ENCODE data around the gene C2orf92. TPM values are rescaled to one million over a fixed set of nuclear protein-coding genes. Genes with fewer than 3 reads are reported as not detected.
"Not testable (repeated sequence)": the region's sequence is repeated elsewhere in the genome, so short reads cannot be mapped to it uniquely, and the experiment has no call there.

The C2orf92 gene
- total RNA-seq (0.77 and 0.99 TPM in 2 replicates), polyA plus RNA-seq (0.41 and 1.1 TPM in 2 replicates), polyA minus RNA-seq (ENCODE audit: low replicate concordance) (not detected in 2 replicates)
- polyA plus RNA-seq (2012): 0.69 and 0.94 TPM in 2 replicates

DNA sequence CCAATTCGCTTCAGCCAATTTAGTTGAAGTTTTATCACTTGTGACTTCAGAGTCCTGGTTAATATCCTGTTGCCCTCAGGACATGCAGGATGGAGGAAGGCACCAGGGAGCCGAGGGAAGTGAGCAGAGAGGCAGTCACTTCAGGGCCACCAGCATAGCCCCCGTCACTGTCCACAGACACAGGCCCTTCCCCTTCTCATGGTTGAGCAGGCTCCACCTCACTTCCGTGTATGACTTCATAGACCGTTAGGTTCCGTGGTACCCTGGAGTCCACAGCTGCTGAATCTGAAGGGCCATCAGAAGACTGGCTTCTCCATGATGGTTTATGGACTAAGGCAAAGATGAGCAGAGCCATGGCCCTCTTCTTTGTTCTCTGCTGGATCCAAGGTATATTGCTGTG lies at the start of gene C2orf92:
Gene C2orf92 (plus strand): TSS at position 266 of the 400 bp plus-strand sequence. CDS start 76 bp downstream, at position 342.
- no peak within 1 kb of the TSS for H3K9ac ChIP-seq (ENCODE audit: insufficient read depth, low read length)
- H3K79me2 ChIP-seq (ENCODE audit: control insufficient read depth, insufficient read depth, low read length): no peaks in the 10 kb centered on the region
- H3K9me3 ChIP-seq (ENCODE audit: control insufficient read depth, insufficient read depth, low read depth, low read length): no peaks in the 10 kb centered on the region
- H4K20me1 ChIP-seq (ENCODE audit: control insufficient read depth, extremely low read depth, insufficient read depth, low read length): no peaks in the 10 kb centered on the region
- no peaks in the 10 kb centered on the region for H3K36me3 ChIP-seq (ENCODE audit: control insufficient read depth, insufficient read depth, low read length)
- peaks cover 3% of the 10 kb centered on the region for H3K4me1 ChIP-seq (ENCODE audit: control insufficient read depth, extremely low read depth, insufficient read depth, low read length)
- no peak within 1 kb of the TSS for H3K4me3 ChIP-seq (replicated peaks in 1 of 4; ENCODE audit: control extremely low read depth in 1 of 4, insufficient read depth in 1 of 4, low read depth in 3 of 4, low read length in 4 of 4)
- H2AFZ ChIP-seq (ENCODE audit: low read length): no peak within 1 kb of the TSS
- no peaks in the 10 kb centered on the region for H3K27me3 ChIP-seq (ENCODE audit: control insufficient read depth, insufficient read depth, low read length)
- H3K4me2 ChIP-seq (ENCODE audit: extremely low read depth, insufficient read depth, low read length): no peak within 1 kb of the TSS
- TF ChIP-seq, protein P1, sequence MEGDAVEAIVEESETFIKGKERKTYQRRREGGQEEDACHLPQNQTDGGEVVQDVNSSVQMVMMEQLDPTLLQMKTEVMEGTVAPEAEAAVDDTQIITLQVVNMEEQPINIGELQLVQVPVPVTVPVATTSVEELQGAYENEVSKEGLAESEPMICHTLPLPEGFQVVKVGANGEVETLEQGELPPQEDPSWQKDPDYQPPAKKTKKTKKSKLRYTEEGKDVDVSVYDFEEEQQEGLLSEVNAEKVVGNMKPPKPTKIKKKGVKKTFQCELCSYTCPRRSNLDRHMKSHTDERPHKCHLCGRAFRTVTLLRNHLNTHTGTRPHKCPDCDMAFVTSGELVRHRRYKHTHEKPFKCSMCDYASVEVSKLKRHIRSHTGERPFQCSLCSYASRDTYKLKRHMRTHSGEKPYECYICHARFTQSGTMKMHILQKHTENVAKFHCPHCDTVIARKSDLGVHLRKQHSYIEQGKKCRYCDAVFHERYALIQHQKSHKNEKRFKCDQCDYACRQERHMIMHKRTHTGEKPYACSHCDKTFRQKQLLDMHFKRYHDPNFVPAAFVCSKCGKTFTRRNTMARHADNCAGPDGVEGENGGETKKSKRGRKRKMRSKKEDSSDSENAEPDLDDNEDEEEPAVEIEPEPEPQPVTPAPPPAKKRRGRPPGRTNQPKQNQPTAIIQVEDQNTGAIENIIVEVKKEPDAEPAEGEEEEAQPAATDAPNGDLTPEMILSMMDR (conservative IDR thresholded peaks at IDR 0.05 in 1 of 2, IDR thresholded peaks at IDR 0.05 in 1 of 2; ENCODE audit: low read depth in 1 of 2, low read length in 2 of 2): no peak
- TF ChIP-seq EZH2 (IDR thresholded peaks at IDR 0.05; ENCODE audit: low read length, missing control alignments): no peak
- DNase-seq (ENCODE audit: low read depth in 2 of 2): no peak
- no peak within 1 kb of the TSS for H3K27ac ChIP-seq (ENCODE audit: insufficient read depth, low read length)

DNA sequence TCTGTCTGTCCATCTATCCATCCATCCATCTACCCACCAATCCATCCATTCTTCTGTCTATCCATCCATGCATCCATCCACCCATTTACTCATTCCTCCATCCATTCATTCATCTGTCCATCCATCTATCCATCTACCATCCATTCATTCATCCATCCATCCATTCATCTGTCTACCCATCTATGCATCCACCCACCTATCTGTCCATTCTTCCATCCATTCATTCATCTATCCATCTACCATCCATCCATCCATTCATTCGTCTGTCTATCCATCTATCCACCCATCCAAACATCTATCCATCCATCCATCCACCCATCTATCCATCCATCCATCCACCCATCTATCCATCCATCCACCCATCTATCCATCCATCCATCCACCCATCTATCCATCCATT lies 49.0 kb upstream of the C2orf92 start:
- H3K9me3 ChIP-seq (ENCODE audit: control insufficient read depth, insufficient read depth, low read depth, low read length); H3K4me3 ChIP-seq (replicated peaks in 1 of 4; ENCODE audit: control extremely low read depth in 1 of 4, insufficient read depth in 1 of 4, low read depth in 3 of 4, low read length in 4 of 4): not testable (repeated sequence)

DNA sequence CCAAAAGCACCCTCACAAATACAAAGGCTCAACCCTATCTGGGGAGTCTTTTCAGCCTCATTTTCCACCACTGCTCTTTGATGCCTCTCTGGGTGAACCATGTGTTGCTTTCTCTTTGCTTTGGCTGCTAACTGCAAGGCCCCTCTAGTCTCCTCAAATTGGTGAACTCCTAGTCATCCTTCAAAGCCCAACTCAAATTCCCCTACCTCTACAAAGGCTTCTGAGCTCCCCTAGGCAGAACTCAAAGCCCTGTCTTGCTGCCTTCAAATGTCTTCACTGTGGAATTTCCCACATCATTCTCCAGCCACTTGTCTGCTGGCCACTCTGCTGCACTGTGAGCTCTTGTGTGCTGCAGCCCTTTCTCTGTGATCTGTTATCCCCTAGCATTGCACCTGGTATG lies 46.5 kb upstream of the C2orf92 start:
- not testable (repeated sequence) for H3K9ac ChIP-seq (ENCODE audit: insufficient read depth, low read length); H3K4me3 ChIP-seq (replicated peaks in 1 of 4; ENCODE audit: control extremely low read depth in 1 of 4, insufficient read depth in 1 of 4, low read depth in 3 of 4, low read length in 4 of 4); H3K9me3 ChIP-seq (ENCODE audit: control insufficient read depth, insufficient read depth, low read depth, low read length); DNase-seq (ENCODE audit: low read depth in 2 of 2); H3K4me1 ChIP-seq (ENCODE audit: control insufficient read depth, extremely low read depth, insufficient read depth, low read length); H3K4me2 ChIP-seq (ENCODE audit: extremely low read depth, insufficient read depth, low read length); H3K27ac ChIP-seq (ENCODE audit: insufficient read depth, low read length); H3K36me3 ChIP-seq (ENCODE audit: control insufficient read depth, insufficient read depth, low read length); H3K79me2 ChIP-seq (ENCODE audit: control insufficient read depth, insufficient read depth, low read length); H4K20me1 ChIP-seq (ENCODE audit: control insufficient read depth, extremely low read depth, insufficient read depth, low read length); H2AFZ ChIP-seq (ENCODE audit: low read length); H3K27me3 ChIP-seq (ENCODE audit: control insufficient read depth, insufficient read depth, low read length)

More for the DNA sequence above, 49.0 kb upstream of the C2orf92 start:
- not testable (repeated sequence) for H3K27ac ChIP-seq (ENCODE audit: insufficient read depth, low read length); H3K9ac ChIP-seq (ENCODE audit: insufficient read depth, low read length); DNase-seq (ENCODE audit: low read depth in 2 of 2); H3K79me2 ChIP-seq (ENCODE audit: control insufficient read depth, insufficient read depth, low read length); H3K36me3 ChIP-seq (ENCODE audit: control insufficient read depth, insufficient read depth, low read length); H3K27me3 ChIP-seq (ENCODE audit: control insufficient read depth, insufficient read depth, low read length); H3K4me2 ChIP-seq (ENCODE audit: extremely low read depth, insufficient read depth, low read length); H2AFZ ChIP-seq (ENCODE audit: low read length); H4K20me1 ChIP-seq (ENCODE audit: control insufficient read depth, extremely low read depth, insufficient read depth, low read length); H3K4me1 ChIP-seq (ENCODE audit: control insufficient read depth, extremely low read depth, insufficient read depth, low read length)

DNA sequence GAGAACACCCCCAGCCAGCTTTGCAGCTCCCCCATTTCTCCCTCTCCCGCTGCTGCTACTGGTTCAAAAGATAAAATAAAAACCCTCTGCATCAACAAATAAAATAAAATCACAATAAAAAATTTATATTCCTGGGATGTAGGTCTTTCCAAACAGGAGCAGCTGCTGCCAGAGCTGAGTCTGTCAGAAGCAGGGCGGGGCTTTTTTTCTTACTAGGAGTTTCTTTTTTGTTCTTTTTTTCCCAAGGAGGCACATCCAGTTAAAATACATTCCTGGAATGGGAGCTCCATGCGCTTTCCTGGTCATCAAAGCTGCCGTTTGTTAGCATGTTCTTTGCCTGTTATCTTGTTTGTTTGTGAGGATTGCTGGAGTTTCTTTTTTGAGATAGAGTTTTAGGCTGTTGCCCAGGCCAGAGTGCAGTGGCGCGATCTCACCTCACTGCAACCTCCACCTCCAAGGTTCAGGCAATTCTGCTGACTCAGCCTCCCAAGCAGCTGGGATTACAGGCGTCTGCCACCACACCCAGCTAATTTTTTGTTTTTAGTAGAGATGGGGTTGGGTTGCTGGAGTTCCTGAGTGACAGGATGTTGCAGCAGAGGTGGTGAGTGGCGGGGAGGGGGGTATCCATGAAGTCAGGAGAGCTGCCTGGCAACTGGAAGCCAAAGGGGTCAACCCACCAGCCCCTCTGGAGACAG lies 44.0 kb upstream of the C2orf92 start:
- not testable (repeated sequence) for DNase-seq (ENCODE audit: low read depth in 2 of 2); H3K4me2 ChIP-seq (ENCODE audit: extremely low read depth, insufficient read depth, low read length); H3K36me3 ChIP-seq (ENCODE audit: control insufficient read depth, insufficient read depth, low read length); H3K9ac ChIP-seq (ENCODE audit: insufficient read depth, low read length); H3K4me1 ChIP-seq (ENCODE audit: control insufficient read depth, extremely low read depth, insufficient read depth, low read length); H3K27me3 ChIP-seq (ENCODE audit: control insufficient read depth, insufficient read depth, low read length); H3K4me3 ChIP-seq (replicated peaks in 1 of 4; ENCODE audit: control extremely low read depth in 1 of 4, insufficient read depth in 1 of 4, low read depth in 3 of 4, low read length in 4 of 4); H3K79me2 ChIP-seq (ENCODE audit: control insufficient read depth, insufficient read depth, low read length); H3K27ac ChIP-seq (ENCODE audit: insufficient read depth, low read length); H3K9me3 ChIP-seq (ENCODE audit: control insufficient read depth, insufficient read depth, low read depth, low read length); H2AFZ ChIP-seq (ENCODE audit: low read length); H4K20me1 ChIP-seq (ENCODE audit: control insufficient read depth, extremely low read depth, insufficient read depth, low read length)

GRCh38 chr2:97626049-97626430 lies 43.5 kb upstream of the C2orf92 start:
- not testable (repeated sequence) for H3K4me2 ChIP-seq (ENCODE audit: extremely low read depth, insufficient read depth, low read length); H3K27ac ChIP-seq (ENCODE audit: insufficient read depth, low read length); H4K20me1 ChIP-seq (ENCODE audit: control insufficient read depth, extremely low read depth, insufficient read depth, low read length); H3K36me3 ChIP-seq (ENCODE audit: control insufficient read depth, insufficient read depth, low read length); H3K27me3 ChIP-seq (ENCODE audit: control insufficient read depth, insufficient read depth, low read length); H3K79me2 ChIP-seq (ENCODE audit: control insufficient read depth, insufficient read depth, low read length); H2AFZ ChIP-seq (ENCODE audit: low read length); H3K9ac ChIP-seq (ENCODE audit: insufficient read depth, low read length); H3K4me3 ChIP-seq (replicated peaks in 1 of 4; ENCODE audit: control extremely low read depth in 1 of 4, insufficient read depth in 1 of 4, low read depth in 3 of 4, low read length in 4 of 4); H3K4me1 ChIP-seq (ENCODE audit: control insufficient read depth, extremely low read depth, insufficient read depth, low read length); H3K9me3 ChIP-seq (ENCODE audit: control insufficient read depth, insufficient read depth, low read depth, low read length); DNase-seq (ENCODE audit: low read depth in 2 of 2)

Measured in fibroblast of lung (primary cell).